HG03064 (cell line): ENCODE measurements around the gene SMOC2.

Source experiments
- ATAC-seq: cut with Tn5 transposase; IDR thresholded peaks from one replicate; pipeline ENCODE4 v1.9.1; 2021; ENCODE audit warnings: low read depth; ENCODE audit not compliant: unreplicated experiment

The SMOC2 gene

DNA sequence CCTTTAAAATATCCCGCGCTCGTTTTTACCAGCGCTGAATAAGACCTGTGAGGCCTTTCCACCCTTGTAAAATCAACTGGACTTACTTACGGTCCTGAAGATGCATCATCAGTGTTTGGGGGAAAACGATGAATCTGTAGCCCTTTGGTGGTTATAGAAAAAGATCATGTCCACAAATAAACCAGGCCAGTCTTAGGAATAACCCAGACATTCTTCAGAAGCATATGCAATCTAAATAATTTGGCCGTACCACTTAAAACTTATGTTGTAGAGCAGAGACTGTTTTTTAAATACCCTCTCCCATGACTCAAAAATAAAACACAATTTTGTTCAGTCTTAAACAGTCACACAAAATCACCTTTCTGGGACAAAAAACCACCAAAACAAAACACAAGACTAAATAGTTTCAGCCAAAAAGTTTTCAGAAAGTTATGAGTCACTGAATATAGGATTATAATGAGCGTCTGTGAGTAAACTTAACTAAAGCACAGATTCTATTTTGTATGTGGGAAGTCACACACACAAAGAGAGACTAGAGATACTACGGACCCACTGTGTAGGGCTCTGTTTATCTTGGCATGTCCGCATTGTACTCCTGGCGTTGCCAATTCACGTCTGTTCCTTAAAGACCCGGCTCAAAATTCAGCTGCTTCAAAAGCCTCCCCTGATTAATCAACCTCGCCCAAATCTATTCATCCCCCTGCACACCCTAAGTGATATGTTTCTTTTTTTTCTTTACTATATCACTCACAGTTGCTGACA lies 26.5 kb upstream of the SMOC2 start:
- no peak for ATAC-seq

DNA sequence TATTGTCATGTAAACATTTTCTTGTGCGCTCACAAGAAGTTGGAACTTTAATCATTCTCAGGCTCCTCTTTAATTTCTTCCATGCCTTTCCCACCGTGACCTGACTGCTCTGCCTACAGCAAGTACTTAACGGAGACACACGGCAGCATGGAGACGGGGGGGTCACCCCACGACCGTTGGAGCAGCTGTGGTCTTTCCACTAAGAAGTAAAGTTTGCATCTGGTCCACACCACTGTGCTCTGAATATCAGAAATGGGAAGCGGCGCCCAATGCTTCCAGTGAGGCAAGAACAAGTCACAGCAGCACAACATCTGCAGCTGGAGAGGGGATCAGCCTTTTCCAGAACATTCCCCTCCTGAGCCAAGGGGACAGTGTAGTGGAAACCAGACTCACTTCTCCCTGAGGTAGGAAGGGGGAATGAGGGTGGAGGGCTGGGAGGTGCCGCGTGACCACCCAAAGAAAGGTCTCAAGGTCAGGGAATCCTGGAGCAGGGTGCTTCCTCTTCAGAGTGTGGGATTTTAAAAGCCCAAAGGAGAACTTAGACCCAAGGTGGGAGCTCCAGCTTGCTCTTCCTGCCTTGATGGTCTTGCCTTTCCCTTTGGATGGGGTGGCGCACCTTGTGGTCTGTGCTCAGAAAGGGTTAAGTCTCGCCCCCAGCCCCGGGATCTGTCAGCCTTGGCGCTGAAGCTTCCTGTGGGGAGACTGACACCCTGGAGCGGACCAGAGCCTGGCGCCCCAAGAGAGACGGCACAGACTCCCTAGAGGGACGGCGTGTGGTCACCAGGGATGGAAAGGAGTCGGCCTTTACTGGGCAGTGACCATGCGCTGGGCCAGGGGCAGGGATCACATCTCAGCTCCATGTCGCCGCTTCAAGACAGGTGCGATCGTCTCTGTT lies 25.6 kb upstream of the SMOC2 start:
- no peak for ATAC-seq

DNA sequence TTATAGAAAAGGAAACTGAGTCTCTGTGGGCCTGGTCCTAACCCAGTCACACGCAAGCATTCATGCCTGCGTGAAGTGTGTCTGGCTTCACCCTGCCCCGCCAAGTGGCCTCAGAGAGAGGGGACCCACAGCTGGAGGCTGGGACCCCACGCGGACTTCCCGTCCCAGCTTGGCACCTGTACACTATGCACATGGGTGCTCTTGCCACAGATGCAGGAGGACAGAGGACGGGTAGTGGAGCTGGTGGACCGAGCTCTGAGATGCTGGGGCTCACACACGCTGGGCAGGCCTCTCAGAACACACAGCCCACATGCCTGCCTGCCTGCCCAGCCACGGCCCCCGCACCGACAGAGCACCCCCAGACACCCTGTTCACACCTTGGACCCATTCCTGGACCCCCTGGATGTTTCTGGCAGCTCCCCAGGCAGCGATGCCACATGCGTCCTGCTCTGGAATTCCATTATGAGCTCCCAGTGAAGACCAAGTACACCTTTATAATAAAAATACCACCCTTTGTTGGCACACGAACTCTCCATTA lies 24.9 kb upstream of the SMOC2 start:
- ATAC-seq, result no peak

DNA sequence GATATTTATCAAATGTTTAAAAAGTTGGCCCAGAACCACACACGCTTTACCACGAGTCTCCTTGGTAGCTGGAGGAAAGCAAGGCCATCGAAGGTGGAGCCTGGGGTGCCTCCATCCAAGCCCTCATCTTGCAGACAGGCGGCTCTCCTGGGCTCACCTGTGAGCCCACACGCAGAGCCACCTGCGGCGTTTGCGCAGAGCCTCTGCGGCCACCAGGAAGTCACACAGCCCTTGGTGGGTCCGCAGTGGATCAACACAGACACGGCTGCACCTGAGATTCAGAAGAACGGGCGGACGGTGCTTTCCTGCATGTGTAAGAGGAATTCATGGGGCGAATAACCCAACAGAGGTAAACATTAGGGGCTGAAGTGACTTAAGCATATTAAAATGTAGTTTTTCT lies 24.5 kb upstream of the SMOC2 start:
- ATAC-seq, result no peak

DNA sequence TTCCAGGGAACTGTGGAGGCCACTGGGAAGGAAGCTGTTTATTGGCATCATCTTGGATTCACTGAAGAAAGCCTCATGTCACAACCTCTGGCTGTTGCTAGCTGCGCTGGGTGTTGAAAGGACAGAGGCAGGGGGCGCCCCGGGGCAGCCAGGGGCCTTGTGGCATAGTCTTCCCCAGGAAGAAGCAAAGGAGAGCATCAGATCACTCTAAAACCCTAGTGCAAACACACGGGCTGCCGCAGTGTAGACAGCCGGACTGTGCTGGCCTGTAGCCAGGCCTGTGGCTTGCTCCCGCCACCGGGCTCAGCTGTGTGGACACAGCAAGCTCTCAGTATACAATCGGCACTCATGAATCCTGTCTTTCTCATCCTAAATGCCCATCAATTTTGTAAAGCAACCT lies 23.8 kb upstream of the SMOC2 start:
- ATAC-seq, result no peak

DNA sequence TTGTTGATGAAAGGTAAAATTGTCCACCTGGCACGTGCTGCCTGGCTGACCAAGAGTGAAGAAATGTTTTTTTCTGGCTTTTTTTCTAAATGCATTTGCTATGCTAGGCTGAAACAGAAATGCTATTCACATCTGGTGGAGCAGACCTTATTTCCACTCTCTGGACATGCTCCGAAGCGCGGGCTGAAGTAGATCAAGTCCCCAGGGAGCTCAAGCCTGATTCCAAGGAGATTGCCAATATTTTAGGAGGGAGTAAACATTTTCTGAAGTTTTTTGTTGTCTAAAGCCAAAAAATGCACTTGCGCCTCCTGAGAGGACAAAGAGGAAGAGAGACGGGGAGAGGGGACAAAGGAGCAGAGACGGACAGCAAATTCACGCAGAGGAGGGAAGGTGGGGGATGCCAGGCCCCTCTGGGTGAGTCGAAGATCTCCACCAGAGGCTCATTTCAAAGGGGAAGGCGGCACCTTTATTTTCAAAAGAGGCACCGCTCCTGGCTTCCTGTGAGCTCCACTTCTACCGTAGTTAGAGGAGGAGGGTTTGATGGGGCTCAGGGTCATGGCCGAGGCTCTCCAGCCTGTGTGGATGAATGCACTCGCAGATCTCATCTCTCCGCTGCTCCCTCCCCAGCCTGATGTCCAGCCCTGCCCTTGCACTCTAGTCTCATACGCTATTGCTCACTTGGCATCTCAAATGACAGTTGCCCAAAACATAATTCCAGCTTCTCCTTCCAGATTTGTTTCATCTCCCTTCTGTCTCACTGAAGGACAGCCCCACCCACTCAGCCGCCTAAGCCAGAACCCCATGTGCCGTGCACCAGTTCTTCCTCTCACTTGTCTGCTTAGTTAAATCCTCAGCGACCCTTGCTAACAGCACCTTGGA lies 23.1 kb upstream of the SMOC2 start:
- ATAC-seq, result no peak

DNA sequence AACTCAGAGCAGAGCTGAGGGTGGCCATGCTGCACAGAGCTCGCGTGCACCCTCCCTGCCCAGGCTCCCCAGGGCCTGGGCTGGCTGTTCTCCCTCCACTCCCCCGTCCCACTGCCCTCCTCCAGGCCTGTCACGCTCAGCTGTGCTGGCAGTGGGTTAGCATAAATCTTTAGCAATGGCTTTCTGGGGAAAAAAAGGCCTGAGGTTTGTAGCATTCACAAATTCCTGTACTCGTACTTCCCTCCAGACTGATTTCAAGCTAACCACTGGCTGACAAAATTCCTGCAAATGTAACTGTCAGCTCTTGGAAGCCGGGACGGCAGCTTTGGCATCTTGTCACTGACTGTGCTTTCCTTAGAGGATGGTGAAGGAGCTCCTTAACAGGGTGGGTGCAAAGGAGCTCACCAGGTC lies 22.3 kb upstream of the SMOC2 start:
- ATAC-seq, result no peak

DNA sequence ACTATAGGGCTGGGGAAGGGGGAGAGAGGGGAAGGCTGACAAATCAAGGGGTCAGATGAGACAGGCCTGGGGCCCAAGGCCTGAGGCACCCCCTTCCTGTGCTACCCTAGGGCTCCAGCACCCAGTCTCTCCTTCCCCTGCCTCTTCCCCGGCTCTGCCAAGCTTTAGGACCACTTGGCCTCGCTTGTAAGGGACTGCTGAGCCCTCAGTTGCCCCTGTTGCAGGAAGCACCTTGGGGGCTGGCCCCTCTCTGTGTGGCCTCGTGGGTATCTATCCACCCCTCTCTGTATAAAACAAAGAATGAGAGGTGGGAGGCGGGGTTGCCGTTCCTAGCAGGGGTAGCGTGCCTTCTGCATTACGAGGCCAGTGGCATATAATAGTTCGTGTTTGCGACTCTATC lies 21.4 kb upstream of the SMOC2 start:
- ATAC-seq, result no peak

DNA sequence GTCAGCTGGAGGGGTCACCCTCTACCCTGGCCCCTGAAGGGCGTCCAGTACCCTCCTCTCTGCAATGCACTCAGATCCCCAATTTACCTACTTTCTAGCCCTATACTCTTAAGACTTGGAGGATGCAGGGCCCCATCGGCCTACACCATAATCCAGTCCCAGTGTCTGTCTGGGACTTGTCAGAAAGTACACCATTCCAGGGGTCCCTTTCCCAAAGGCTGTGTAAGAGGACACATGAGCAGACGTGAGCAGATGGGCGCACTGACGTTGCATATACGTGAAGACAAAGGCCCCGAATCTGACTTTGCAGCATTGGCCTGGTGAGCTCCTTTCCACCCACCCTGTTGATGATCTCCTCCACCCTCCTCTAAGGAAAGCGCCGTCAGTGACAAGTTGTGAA lies 20.9 kb upstream of the SMOC2 start:
- ATAC-seq, result no peak

DNA sequence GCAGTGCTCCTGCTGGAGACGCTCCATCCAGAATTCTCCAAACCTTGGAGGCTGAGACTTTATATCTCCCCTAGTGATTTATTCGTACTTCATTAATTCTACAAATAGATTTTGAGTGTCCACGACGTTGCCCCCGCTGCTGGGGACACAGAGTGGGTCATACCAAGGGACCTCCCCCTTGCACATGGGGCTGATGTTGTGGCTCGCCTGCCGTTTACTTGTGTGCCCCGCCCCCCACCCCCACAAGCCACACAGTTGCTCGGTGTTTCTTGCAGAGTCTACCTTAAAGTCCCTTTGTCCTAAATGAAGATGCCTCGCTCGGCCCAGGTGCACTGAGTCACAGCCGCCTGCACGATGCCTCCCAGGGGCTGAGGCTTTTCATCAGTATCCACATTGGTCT lies 20.3 kb upstream of the SMOC2 start:
- ATAC-seq, result no peak

DNA sequence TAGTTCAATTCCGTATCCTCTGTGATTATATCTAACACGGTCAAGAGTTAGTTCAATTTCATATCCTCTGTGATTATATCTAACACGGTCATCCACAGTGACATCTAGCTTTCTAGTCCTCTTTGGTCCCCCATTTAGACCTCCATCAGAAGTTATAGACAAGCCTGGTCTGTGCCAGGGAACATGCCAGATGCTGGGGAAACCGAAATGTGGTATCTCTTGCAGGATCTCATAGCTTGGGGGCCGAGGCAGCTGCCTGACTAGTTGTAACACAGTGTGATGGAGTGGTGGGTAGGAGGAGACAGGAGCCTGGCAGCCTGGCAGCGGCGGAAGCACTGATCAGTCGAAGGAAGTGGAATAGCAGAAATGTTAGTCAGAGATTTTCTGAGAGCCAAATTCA lies 13.8 kb upstream of the SMOC2 start:
- ATAC-seq, result no peak

DNA sequence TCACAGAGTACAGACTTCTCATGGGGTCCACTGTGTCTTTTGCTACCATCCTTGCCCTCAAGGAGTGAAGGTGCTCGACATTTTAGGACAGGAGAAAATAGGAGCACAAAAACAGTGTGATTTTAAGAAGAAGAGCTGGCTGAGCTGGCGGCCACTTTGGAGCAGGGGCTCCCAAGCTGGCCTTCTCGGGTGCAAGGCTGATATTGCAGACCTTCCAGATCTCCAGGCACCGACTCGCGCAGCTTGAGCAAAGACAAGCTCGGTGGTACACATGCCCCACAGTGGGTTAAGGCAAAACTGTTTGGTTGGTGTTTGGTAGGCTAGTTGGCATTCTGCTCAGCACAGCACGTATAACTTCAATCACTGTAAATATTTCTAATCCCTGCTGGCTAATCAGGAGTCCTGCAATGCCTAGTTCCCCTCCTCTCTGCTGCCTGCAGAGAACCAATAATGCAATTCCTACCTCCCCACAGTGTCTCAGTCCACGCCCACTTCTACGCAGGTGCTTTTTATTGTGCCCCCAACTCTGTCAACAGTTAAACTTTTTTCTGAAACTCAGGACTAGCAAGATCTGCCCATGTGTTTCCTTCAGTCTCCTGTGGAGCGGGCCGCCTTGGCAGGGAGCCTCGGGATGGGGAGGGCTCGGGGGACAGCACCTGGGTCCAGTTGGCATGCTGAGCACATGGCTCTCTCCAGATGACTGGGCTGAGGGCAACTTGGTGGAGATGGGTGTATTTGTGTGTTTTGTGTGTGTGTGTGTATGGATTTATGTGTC lies 12.7 kb upstream of the SMOC2 start:
- ATAC-seq, result no peak

DNA sequence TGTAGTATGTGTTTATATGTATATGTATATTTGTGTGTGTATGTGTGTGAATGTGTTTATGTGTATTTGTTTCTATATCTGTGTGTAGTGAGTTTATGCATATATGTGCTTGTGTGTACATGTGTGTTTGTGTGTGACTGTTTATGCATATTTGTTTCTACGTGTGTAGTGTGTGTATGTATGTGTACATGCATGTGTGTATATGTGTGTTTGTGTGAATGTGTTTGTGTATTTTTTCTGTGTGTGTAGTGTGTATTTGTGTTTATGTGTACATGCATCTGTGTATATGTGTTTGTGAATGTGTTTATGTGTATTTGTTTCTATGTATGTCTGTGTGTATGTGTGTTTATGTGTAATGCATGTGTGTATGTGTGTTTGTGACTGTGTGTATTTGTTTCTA lies 12.1 kb upstream of the SMOC2 start:
- no peak for ATAC-seq

DNA sequence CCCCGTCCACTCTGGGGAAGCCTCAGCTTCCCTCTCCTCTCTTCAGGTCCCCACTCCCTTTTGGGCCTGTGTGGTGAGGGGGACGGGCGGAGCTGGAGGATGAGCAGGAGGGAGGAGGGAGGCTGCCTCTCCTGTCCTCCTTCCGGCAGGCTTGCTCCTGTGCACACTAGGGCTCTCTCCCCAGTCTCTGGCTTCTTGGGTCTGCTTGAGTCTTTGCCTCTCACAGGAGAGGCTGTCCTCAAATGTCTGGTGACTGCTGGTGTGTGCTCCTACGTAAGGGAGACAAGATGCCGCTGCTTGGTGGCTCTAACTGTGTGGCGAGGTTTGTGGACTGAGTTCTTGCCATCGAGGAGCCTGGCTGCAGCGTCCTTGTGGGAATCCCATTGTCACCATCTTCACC lies 8.8 kb upstream of the SMOC2 start:
- no peak for ATAC-seq

DNA sequence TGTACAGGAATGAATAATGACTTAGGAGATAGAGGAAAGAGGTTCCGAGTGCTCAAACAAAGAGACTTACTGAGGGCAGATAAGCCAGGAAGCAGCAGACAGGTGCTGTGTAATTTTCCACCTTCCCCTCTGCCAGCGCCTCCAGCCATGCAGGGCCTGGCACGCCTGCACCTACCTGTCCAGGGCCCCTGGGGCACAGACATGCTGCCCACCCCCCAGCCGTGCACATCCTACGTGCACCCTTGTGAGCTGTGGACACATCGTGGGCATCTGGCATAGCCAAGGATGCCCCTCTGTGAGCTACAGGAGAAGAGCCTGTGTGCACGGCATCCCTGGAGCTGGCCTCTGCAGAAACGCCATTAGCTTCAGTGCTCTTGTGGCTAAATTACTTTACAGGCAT lies 7.1 kb upstream of the SMOC2 start:
- no peak for ATAC-seq

DNA sequence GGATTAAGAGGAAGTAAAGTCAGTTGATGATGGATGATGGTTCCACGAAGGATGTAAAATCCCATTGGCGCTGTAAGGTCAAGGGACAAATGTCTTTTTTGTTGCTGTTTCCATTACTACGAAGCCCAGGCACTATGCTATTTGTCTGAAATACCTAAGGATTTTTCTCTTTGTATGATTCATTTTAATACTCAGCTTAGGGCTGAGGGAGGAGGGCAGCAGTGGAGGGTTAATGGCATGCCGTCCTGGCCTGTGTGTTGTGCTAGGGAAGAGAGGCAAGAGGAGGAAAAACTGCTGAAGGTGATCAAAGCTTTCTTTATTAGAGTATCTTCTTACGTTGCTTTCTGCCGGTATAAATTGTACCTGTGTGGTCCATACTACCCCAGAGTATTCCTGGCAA lies 6.5 kb upstream of the SMOC2 start:
- no peak for ATAC-seq

DNA sequence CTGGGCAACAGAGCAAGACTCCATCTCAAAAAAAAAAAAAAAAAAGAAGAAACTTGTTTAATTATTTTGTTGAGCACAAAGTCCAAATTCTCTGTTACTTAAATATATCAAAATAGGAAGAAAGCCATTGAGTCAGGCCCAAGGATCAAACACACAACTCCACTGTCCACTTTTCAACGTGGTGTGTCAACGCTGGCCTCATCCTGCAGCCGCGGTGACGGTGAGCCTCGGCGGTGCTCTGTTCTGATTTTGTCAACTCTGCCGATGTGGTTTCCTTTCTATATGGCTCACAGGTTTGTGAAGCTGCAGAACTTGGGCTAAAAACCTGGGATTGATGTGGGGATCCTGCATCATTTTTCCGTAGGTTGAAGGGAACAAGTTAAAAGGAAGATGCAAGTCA lies 3.2 kb upstream of the SMOC2 start:
- ATAC-seq, result no peak

DNA sequence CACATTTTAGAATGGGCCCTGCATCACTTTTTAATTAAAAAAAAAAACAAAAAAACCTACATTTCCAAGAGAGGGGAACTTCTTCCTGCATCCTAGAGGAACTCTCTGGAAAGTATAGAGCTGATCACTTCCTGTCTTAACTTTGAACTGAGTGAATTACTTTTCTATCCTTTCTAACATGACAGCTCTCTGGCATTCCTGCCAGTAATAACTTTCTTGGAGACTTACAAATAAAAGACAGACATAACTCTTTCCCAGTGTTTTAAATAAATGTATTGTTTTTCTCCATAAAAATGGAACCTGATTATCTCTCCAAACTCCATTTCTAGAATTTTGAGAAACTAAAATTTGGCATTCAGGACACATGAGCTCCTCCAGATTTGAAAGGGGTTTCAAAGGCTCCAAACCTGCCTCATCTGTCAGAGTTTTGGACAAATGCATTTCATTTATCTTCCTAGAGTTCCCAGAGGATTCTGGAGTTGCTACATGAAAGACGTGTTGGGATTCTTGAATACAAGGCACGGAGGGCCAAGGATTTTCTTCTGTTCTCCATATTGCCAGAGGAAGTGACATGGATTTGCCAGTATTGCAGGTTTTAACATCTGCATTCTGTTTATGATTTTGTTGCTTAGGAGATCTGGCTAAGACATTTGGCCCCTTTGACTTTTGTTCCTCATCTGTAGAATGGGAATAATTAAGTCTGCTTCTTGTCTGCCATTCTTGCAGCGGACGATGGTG lies 2.0 kb upstream of the SMOC2 start:
- ATAC-seq, result no peak

DNA sequence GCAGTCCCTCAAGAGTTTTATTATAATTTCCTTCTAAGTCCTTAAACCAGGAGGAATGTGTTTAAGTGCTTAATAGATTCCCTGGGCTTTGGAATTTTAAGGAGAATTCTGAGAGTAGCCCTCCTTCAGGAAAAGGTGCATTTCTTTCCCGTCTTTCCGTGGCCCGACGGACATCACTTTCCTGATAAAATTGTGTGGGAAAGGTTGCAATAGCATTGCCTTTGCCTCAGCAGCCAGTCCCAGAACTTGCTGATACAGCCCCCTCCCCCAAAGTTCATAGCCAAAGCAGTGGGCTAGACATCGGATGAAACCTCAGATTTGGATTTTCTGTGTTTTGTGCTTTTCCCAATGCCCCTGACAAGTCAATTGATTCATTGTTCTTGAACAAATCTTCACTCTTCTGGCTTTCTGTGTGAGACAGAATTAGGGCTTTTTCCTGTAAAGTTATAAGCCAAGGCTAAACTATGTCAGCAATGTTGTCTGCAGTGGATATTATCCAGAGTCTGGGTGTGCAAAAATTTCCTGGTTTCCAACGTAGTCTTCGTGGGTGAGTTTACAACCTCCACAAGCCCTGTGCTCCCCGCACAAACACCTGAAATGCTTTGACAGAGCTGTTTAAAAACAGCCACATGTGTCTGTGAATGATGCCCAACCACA lies 1.1 kb upstream of the SMOC2 start:
- ATAC-seq, result no peak
